ENCODE data around the gene DDX51. TPM values are rescaled to one million over a fixed set of nuclear protein-coding genes. Genes with fewer than 3 reads are reported as not detected.

DDX51 gene
- polyA plus RNA-seq, 2 of the 4 experiments (the other 2 are of a cell fraction), result 10.2 to 22.6 TPM

GRCh38 chr12:132106921-132107320, 37.2 kb downstream of the DDX51 start:
- CTCF ChIA-PET, result interaction anchor here (0.6 kb wide), 1 partner anchor 47 kb away, joined by 4 read pairs; no protein-coding TSS in a partner anchor
- 85% methylated on average over 7 of the region's 7 CpGs for WGBS (ENCODE audit: missing lambda C conversion rate)
- ATAC-seq (no peak), FAIRE-seq (no peak), DNase-seq (ENCODE audit: low read depth in 1 of 2, low spot score in 1 of 2) (no peak)
- Histone ChIP-seq H3K4me2 (no peak overlapping the region), H3K27ac (no peak overlapping the region), H3K9me3 (no peaks in the 10 kb centered on the region), H3K4me3 (no peak overlapping the region), H3K4me1 (no peaks in the 10 kb centered on the region)
- TF ChIP-seq ZFP36 (IDR thresholded peaks at IDR 0.05; ENCODE audit: borderline replicate concordance, partially characterized antibody) (no peak), PHF8 (IDR thresholded peaks at IDR 0.05; ENCODE audit: borderline replicate concordance, low read depth) (no peak), POLR2A (IDR thresholded peaks at IDR 0.05; ENCODE audit: low read length) (no peak), REST (IDR thresholded peaks at IDR 0.05) (no peak), CBX2 (IDR thresholded peaks at IDR 0.05; ENCODE audit: borderline replicate concordance, low read depth) (no peak), NPAS2 (CRISPR knock-in tag; IDR thresholded peaks at IDR 0.05; ENCODE audit: borderline replicate concordance) (no peak)
- POLR2A ChIA-PET, result no interaction called here

- ATAC-seq (no peak), DNase-seq (ENCODE audit: low read depth in 1 of 2, low spot score in 1 of 2) (no peak), FAIRE-seq (no peak)
- no peak overlapping the region for H3K4me3 ChIP-seq
- H3K4me1 ChIP-seq, result no peaks in the 10 kb centered on the region
- 90% methylated on average over 5 of the region's 6 CpGs for WGBS (ENCODE audit: missing lambda C conversion rate)
- H3K27ac ChIP-seq, result no peak overlapping the region
- no peaks in the 10 kb centered on the region for H3K9me3 ChIP-seq
- POLR2A ChIA-PET, result no interaction called here
- no peak overlapping the region for H3K4me2 ChIP-seq
- CTCF ChIA-PET, result no interaction called here
- TF ChIP-seq MAX (IDR thresholded peaks at IDR 0.05) (no peak), JUN (IDR thresholded peaks at IDR 0.05) (no peak), KDM5A (IDR thresholded peaks at IDR 0.05) (no peak), POLR2A (IDR thresholded peaks at IDR 0.05; ENCODE audit: low read length) (no peak), EHMT2 (IDR thresholded peaks at IDR 0.05; ENCODE audit: low read depth) (no peak), MYC (IDR thresholded peaks at IDR 0.05; ENCODE audit: borderline replicate concordance, low read length) (no peak), HDAC2 (IDR thresholded peaks at IDR 0.05) (no peak), HOXB5 (CRISPR knock-in tag; IDR thresholded peaks at IDR 0.05) (no peak), CTCF (IDR thresholded peaks at IDR 0.05) (no peak), CBX2 (IDR thresholded peaks at IDR 0.05; ENCODE audit: borderline replicate concordance, low read depth) (no peak), HMGXB4 (CRISPR knock-in tag; IDR thresholded peaks at IDR 0.05; ENCODE audit: borderline replicate concordance) (no peak), KDM1A (IDR thresholded peaks at IDR 0.05; ENCODE audit: low read depth) (no peak), HOXA7 (CRISPR knock-in tag; IDR thresholded peaks at IDR 0.05) (no peak), EHF (CRISPR knock-in tag; IDR thresholded peaks at IDR 0.05) (no peak), RNF2 (IDR thresholded peaks at IDR 0.05; ENCODE audit: borderline replicate concordance, low read depth) (no peak), FOSB (CRISPR knock-in tag; IDR thresholded peaks at IDR 0.05) (no peak), NFE2L2 (conservative IDR thresholded peaks at IDR 0.05; ENCODE audit: low read length) (no peak)
Observed at GRCh38 chr12:132105467-132105866, 38.7 kb downstream of the DDX51 start.

All from A549 (cell line).